Esophagus muscularis mucosa (tissue), 4 donors: ENCODE measurements around the gene DEPDC5. TPM values are rescaled to one million over a fixed set of nuclear protein-coding genes. Genes with fewer than 3 reads are reported as not detected.

ENCODE experiments used
- DNase-seq: peaks from one replicate; pipeline ENCODE4 v3.0.0-alpha.2; 2017; ENCODE audit errors: extremely low spot score
- H3K27ac ChIP-seq, 4 donors: fragments of 200-600 bp; sonication (generic); replicated peaks in 1 of 4; 1 replicate in 3 of 4; 2 replicates in 1 of 4; pipeline ENCODE4 v1.5.1; 2016 to 2019; ENCODE audit warnings: mild to moderate bottlenecking in 1 of 4
- H3K27me3 ChIP-seq, 4 donors: fragments of 200-600 bp; sonication (generic); one replicate each; pipeline versions ENCODE4 v1.5.1 to v1.6.0; 2016 to 2019
- H3K36me3 ChIP-seq, 4 donors: fragments of 200-600 bp; sonication (generic); one replicate each; pipeline ENCODE4 v1.5.1; 2016 to 2019
- H3K4me1 ChIP-seq, 4 donors: fragments of 200-600 bp; sonication (generic); one replicate each; pipeline ENCODE4 v1.5.1; 2016 to 2019
- H3K4me3 ChIP-seq, 4 donors: fragments of 200-600 bp; sonication (generic); 1 replicate in 2 of 4; 2 replicates in 2 of 4; pipeline ENCODE4 v1.5.1; 2016 to 2019; ENCODE audit warnings: mild to moderate bottlenecking in 4 of 4, moderate library complexity in 1 of 4
- H3K9me3 ChIP-seq, 4 donors: fragments of 200-600 bp; sonication (generic); 1 replicate in 3 of 4; 2 replicates in 1 of 4; pipeline ENCODE4 v1.5.1; 2016 to 2019
- CTCF ChIP-seq, 3 experiments: fragments of 200-600 bp in 2 of 3; fragments of 450-650 bp in 1 of 3; sonication (generic) in 2 of 3; IDR thresholded peaks; one replicate each; pipeline ENCODE4 v1.5.1; 2017 to 2019; ENCODE audit warnings: antibody characterized with exemption in 3 of 3, mild to moderate bottlenecking in 2 of 3, moderate library complexity in 1 of 3
- EP300 ChIP-seq: sonication (generic); formaldehyde crosslinking; IDR thresholded peaks from one replicate; pipeline ENCODE4 v1.6.1; 2017; ENCODE audit warnings: antibody characterized with exemption
- POLR2A ChIP-seq: fragments of 450-650 bp; IDR thresholded peaks from one replicate; pipeline ENCODE4 v1.6.1; 2017; ENCODE audit warnings: antibody characterized with exemption, moderate library complexity, mild to moderate bottlenecking, low read depth
- POLR2AphosphoS5 ChIP-seq, 2 donors: sonication (generic); formaldehyde crosslinking; IDR thresholded peaks; one replicate each; pipeline ENCODE4 v1.6.1; 2017; ENCODE audit warnings: antibody characterized with exemption in 2 of 2
- WGBS: methylation state at CpG from one replicate; pipeline ENCODE4 v1.1.5; 2018; 5-methylcytosine and 5-hydroxymethylcytosine counted together
- intact Hi-C: fragments of 100-400 bp; cut with DNase I; formaldehyde crosslinking; loops from one replicate; pipeline ENCODE4 v1.15.1; 2023
- total RNA-seq, 4 donors: library from RNA; depleted of rRNA; stranded (reverse); fragments of >200 nt; gene quantifications; one replicate each; pipeline versions ENCODE4 v1.1.0 to v1.2.1, GENCODE V29; 2016

The DEPDC5 gene
- total RNA-seq, 4 donors from 2014 or later = 7.3 to 15.8 (median 12.6) TPM

GRCh38 chr22:31732089-31732829 is 21.6 kb upstream of the DEPDC5 start:
- no peak for DNase-seq
- peaks cover 0 to 29% (median 11%) of the 10 kb centered on the region in 4 donors for H3K36me3 ChIP-seq
- H3K9me3 ChIP-seq = no peaks in the 10 kb centered on the region
- H3K27me3 ChIP-seq = no peaks in the 10 kb centered on the region
- 67% methylated on average over 2 of the region's 2 CpGs for WGBS
- intact Hi-C loops = no loop called here
- TF ChIP-seq POLR2A (no peak), CTCF (IDR thresholded peaks at IDR 0.05) (no peak), POLR2AphosphoS5 (IDR thresholded peaks at IDR 0.05) (no peak), EP300 (no peak)
- H3K27ac ChIP-seq = no peak overlapping the region
- H3K4me3 ChIP-seq = no peak overlapping the region
- peaks cover 0 to 3% (median under 1%) of the 10 kb centered on the region in 4 donors for H3K4me1 ChIP-seq

- WGBS = 97% methylated on average over 7 of the region's 7 CpGs
Observed at GRCh38 chr22:31733580-31734079, 20.2 kb upstream of the DEPDC5 start.

GRCh38 chr22:31734512-31734911 is 19.3 kb upstream of the DEPDC5 start:
- H3K4me1 ChIP-seq = peaks cover 6 to 15% (median 7%) of the 10 kb centered on the region in 4 donors
- H3K4me3 ChIP-seq = no peak overlapping the region
- intact Hi-C loops = no loop called here
- 81% methylated on average over 1 of the region's 1 CpG for WGBS
- DNase-seq = no peak
- no peak overlapping the region for H3K27ac ChIP-seq
- no peak for TF ChIP-seq POLR2A
- TF ChIP-seq EP300 = no peak
- no peak for TF ChIP-seq CTCF (IDR thresholded peaks at IDR 0.05)
- no peak for TF ChIP-seq POLR2AphosphoS5 (IDR thresholded peaks at IDR 0.05)
- peaks cover 0 to 27% (median 22%) of the 10 kb centered on the region in 4 donors for H3K36me3 ChIP-seq
- H3K27me3 ChIP-seq = no peaks in the 10 kb centered on the region
- H3K9me3 ChIP-seq = no peaks in the 10 kb centered on the region

More at GRCh38 chr22:31733580-31734079, 20.2 kb upstream of the DEPDC5 start:
- no peak for DNase-seq
- H3K4me1 ChIP-seq = peaks cover 0 to 8% (median 0%) of the 10 kb centered on the region in 4 donors
- H3K4me3 ChIP-seq = no peak overlapping the region
- intact Hi-C loops = no loop called here
- H3K27me3 ChIP-seq = no peaks in the 10 kb centered on the region
- TF ChIP-seq CTCF (IDR thresholded peaks at IDR 0.05) (no peak), POLR2AphosphoS5 (IDR thresholded peaks at IDR 0.05) (no peak), POLR2A (no peak), EP300 (no peak)
- peaks cover 0 to 25% (median 22%) of the 10 kb centered on the region in 4 donors for H3K36me3 ChIP-seq
- no peak overlapping the region for H3K27ac ChIP-seq
- no peaks in the 10 kb centered on the region for H3K9me3 ChIP-seq

- H3K36me3 ChIP-seq = peaks cover 4 to 34% (median 25%) of the 10 kb centered on the region in 4 donors
- 98% methylated on average over 2 of the region's 2 CpGs for WGBS
- no peak for TF ChIP-seq POLR2AphosphoS5 (IDR thresholded peaks at IDR 0.05)
- no peak for TF ChIP-seq CTCF (IDR thresholded peaks at IDR 0.05)
- TF ChIP-seq POLR2A = no peak
- TF ChIP-seq EP300 = no peak
Observed at GRCh38 chr22:31736458-31736857, 17.4 kb upstream of the DEPDC5 start.

More at GRCh38 chr22:31736458-31736857, 17.4 kb upstream of the DEPDC5 start:
- no peak overlapping the region for H3K4me3 ChIP-seq
- peaks cover 10 to 26% (median 16%) of the 10 kb centered on the region in 4 donors for H3K4me1 ChIP-seq
- no peaks in the 10 kb centered on the region for H3K27me3 ChIP-seq
- no peaks in the 10 kb centered on the region for H3K9me3 ChIP-seq
- H3K27ac ChIP-seq = no peak overlapping the region
- DNase-seq = no peak
- intact Hi-C loops = no loop called here
